Trophoblast cell (in vitro differentiated cells and primary cell): Measurements from ENCODE around the gene ADAM19.

Experiments used
- DNase-seq, 2 donors: peaks; one replicate each; pipeline ENCODE4 v3.0.0-alpha.2; 2016
- H2AFZ ChIP-seq: 2 replicates; pipeline ENCODE4 v1.6.1; 2013; ENCODE audit warnings: low read length, moderate library complexity, mild to moderate bottlenecking; ENCODE audit not compliant: insufficient read depth, poor library complexity
- H2AK5ac ChIP-seq: 2 replicates; pipeline ENCODE4 v1.6.1; 2013; ENCODE audit warnings: mild to moderate bottlenecking, low read length
- H2BK120ac ChIP-seq: 2 replicates; pipeline ENCODE4 v1.6.1; 2013; ENCODE audit warnings: low read length, mild to moderate bottlenecking, moderate library complexity; ENCODE audit not compliant: insufficient read depth, poor library complexity
- H2BK12ac ChIP-seq: 2 replicates; pipeline ENCODE4 v1.6.1; 2013; ENCODE audit warnings: mild to moderate bottlenecking, low read length, moderate library complexity
- H2BK5ac ChIP-seq: 2 replicates; pipeline ENCODE4 v1.6.1; 2013; ENCODE audit warnings: low read length, low read depth, moderate library complexity, mild to moderate bottlenecking; ENCODE audit not compliant: poor library complexity
- H3K14ac ChIP-seq: 2 replicates; pipeline ENCODE4 v1.6.1; 2013; ENCODE audit warnings: mild to moderate bottlenecking, low read length
- H3K18ac ChIP-seq: 2 replicates; pipeline ENCODE4 v1.6.1; 2013; ENCODE audit warnings: mild to moderate bottlenecking, low read length
- H3K23ac ChIP-seq: 2 replicates; pipeline ENCODE4 v1.6.1; 2013; ENCODE audit warnings: low read length
- H3K27ac ChIP-seq: 2 replicates; pipeline ENCODE4 v1.5.1; 2013; ENCODE audit warnings: low read depth, mild to moderate bottlenecking, inconsistent platforms, low read length, moderate library complexity
- H3K27me3 ChIP-seq: 2 replicates; pipeline ENCODE4 v1.6.1; 2013; ENCODE audit warnings: inconsistent platforms, mild to moderate bottlenecking, low read length, moderate library complexity; ENCODE audit not compliant: insufficient read depth
- H3K36me3 ChIP-seq, 2 experiments: 1 replicate in 1 of 2; 2 replicates in 1 of 2; pipeline ENCODE4 v1.6.1; 2013; ENCODE audit warnings: low read length in 2 of 2, mild to moderate bottlenecking in 2 of 2, moderate library complexity in 1 of 2; ENCODE audit not compliant: insufficient read depth in 2 of 2, control insufficient read depth in 1 of 2
- H3K4ac ChIP-seq: 2 replicates; pipeline ENCODE4 v1.6.1; 2013; ENCODE audit warnings: low read depth, mild to moderate bottlenecking, low read length, moderate library complexity
- H3K4me1 ChIP-seq, 2 experiments: 1 replicate in 1 of 2; 2 replicates in 1 of 2; pipeline ENCODE4 v1.6.1; 2013; ENCODE audit warnings: low read length in 2 of 2, mild to moderate bottlenecking in 2 of 2, moderate library complexity in 1 of 2; ENCODE audit not compliant: insufficient read depth in 2 of 2, control insufficient read depth in 1 of 2
- H3K4me2 ChIP-seq: 2 replicates; pipeline ENCODE4 v1.6.1; 2013; ENCODE audit warnings: inconsistent platforms, mild to moderate bottlenecking, low read length, moderate library complexity
- H3K4me3 ChIP-seq: 2 replicates; pipeline ENCODE4 v1.5.1; 2013; ENCODE audit warnings: mild to moderate bottlenecking, low read depth, low read length, inconsistent platforms
- H3K79me1 ChIP-seq: one replicate; pipeline ENCODE4 v1.6.1; 2013; ENCODE audit warnings: low read length
- H3K79me2 ChIP-seq: 2 replicates; pipeline ENCODE4 v1.6.1; 2013; ENCODE audit warnings: low read length, mild to moderate bottlenecking; ENCODE audit not compliant: control insufficient read depth, insufficient read depth, poor library complexity
- H3K9ac ChIP-seq: 2 replicates; pipeline ENCODE4 v1.6.1; 2013; ENCODE audit warnings: mild to moderate bottlenecking, low read length
- H3K9me3 ChIP-seq: 2 replicates; pipeline ENCODE4 v1.6.1; 2013; ENCODE audit warnings: low read depth, mild to moderate bottlenecking, control low read depth, inconsistent platforms, low read length; ENCODE audit not compliant: insufficient read depth
- H4K12ac ChIP-seq: 2 replicates; pipeline ENCODE4 v1.6.1; 2013; ENCODE audit warnings: low read depth, mild to moderate bottlenecking, low read length, moderate library complexity
- H4K8ac ChIP-seq: 2 replicates; pipeline ENCODE4 v1.6.1; 2013; ENCODE audit warnings: low read depth, mild to moderate bottlenecking, low read length, moderate library complexity
- H4K91ac ChIP-seq: one replicate; pipeline ENCODE4 v1.6.1; 2013; ENCODE audit warnings: low read depth, mild to moderate bottlenecking, low read length, moderate library complexity
- WGBS: extraction: QIAGEN DNeasy Blood & Tissue Kit; methylation state at CpG from one replicate; pipeline ENCODE4 v1.1.7; 2013; ENCODE audit warnings: missing lambda C conversion rate; ENCODE audit not compliant: insufficient read length, insufficient coverage; ENCODE audit errors: extremely low coverage; 5-methylcytosine and 5-hydroxymethylcytosine counted together

Gene ADAM19

DNA sequence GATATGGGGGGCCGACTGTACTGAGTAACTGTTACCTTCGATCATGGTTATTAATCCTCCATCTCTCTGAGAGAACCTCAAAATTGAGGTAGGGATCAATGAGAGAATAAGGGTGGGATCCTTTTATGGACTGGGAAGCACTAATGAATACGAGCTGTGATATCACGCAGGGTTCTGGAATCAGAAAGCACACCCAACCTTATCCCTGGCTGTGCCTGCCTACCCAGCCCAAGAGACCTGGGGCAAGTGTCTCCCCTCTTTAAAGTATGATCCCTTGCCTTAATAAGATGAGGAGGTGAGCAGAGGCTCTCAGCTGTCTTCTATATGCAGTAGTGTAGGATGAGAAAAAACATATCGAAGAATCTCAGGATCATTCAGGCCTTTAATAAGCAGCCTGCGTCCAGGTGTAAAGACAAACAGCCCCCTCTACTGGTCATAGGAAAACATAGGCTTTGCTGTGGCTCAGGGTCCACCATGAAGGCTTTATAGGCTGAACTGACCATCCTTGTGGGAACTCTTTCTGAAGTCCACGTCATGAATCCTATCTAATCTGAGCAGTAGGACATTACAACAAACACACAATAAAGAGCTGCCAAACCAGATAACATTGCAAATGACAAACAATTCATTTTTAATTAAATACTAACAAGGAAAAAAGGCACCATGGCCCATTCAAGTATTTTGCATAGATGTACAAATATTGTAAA lies 98.7 kb downstream of the ADAM19 start:
- no peaks in the 10 kb centered on the region for H3K79me2 ChIP-seq
- no peak overlapping the region for H4K8ac ChIP-seq
- WGBS: no CpG with 5 or more reads among the region's 7 CpGs
- H2BK5ac ChIP-seq: no peak overlapping the region
- DNase-seq: peak; percentile 47 to 81
- H3K36me3 ChIP-seq: peaks cover 49 to 78% of the 10 kb centered on the region in 2 experiments
- H3K9me3 ChIP-seq: peaks cover 4% of the 10 kb centered on the region
- no peak overlapping the region for H3K14ac ChIP-seq
- H4K91ac ChIP-seq: no peak overlapping the region
- no peaks in the 10 kb centered on the region for H3K79me1 ChIP-seq
- peaks cover 0 to 5% of the 10 kb centered on the region in 2 experiments for H3K4me1 ChIP-seq
- H2BK12ac ChIP-seq: no peak overlapping the region
- H3K4me2 ChIP-seq: no peak overlapping the region
- no peak overlapping the region for H4K12ac ChIP-seq
- H2AFZ ChIP-seq: no peak overlapping the region
- no peak overlapping the region for H3K4me3 ChIP-seq
- H3K18ac ChIP-seq: no peak overlapping the region
- H3K9ac ChIP-seq: no peak overlapping the region
- H2BK120ac ChIP-seq: no peak overlapping the region
- H3K4ac ChIP-seq: no peak overlapping the region
- H3K27ac ChIP-seq: no peak overlapping the region
- no peak overlapping the region for H2AK5ac ChIP-seq
- no peak overlapping the region for H3K23ac ChIP-seq
- H3K27me3 ChIP-seq: no peaks in the 10 kb centered on the region

DNA sequence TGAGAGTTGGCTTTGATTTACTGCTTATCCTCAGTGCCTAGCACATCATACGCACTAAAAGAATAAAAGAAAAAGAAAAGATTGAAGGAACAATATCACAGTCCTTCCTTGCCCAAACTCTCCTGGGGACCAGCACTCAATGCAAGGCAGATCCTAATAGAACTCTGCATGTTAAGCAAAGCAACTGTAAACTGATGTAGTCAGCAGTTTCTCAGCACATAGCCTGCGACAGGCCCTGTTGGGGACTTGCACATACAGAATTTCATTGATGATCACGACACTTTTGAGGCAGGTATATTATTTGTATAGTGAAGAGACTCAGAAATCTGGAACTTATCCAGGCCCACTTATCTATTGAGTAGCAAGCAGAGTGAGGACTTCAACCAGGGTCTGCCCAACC lies 100.1 kb downstream of the ADAM19 start:
- WGBS: no CpG with 5 or more reads among the region's 3 CpGs
- peaks cover 0 to 5% of the 10 kb centered on the region in 2 experiments for H3K4me1 ChIP-seq
- H2BK5ac ChIP-seq: no peak overlapping the region
- no peak overlapping the region for H3K4me3 ChIP-seq
- no peak overlapping the region for H2AFZ ChIP-seq
- no peak overlapping the region for H3K23ac ChIP-seq
- no peaks in the 10 kb centered on the region for H3K79me2 ChIP-seq
- no peaks in the 10 kb centered on the region for H3K79me1 ChIP-seq
- no peak overlapping the region for H3K18ac ChIP-seq
- no peak overlapping the region for H3K27ac ChIP-seq
- H2BK12ac ChIP-seq: no peak overlapping the region
- no peak for DNase-seq
- peaks cover 4% of the 10 kb centered on the region for H3K9me3 ChIP-seq
- H3K14ac ChIP-seq: no peak overlapping the region
- H3K4ac ChIP-seq: no peak overlapping the region
- no peak overlapping the region for H4K8ac ChIP-seq
- no peak overlapping the region for H2AK5ac ChIP-seq
- no peak overlapping the region for H4K12ac ChIP-seq
- no peak overlapping the region for H4K91ac ChIP-seq
- no peaks in the 10 kb centered on the region for H3K27me3 ChIP-seq
- peak overlapping the region; percentile 13 for H2BK120ac ChIP-seq
- peaks cover 37 to 67% of the 10 kb centered on the region in 2 experiments for H3K36me3 ChIP-seq
- no peak overlapping the region for H3K4me2 ChIP-seq
- no peak overlapping the region for H3K9ac ChIP-seq

DNA sequence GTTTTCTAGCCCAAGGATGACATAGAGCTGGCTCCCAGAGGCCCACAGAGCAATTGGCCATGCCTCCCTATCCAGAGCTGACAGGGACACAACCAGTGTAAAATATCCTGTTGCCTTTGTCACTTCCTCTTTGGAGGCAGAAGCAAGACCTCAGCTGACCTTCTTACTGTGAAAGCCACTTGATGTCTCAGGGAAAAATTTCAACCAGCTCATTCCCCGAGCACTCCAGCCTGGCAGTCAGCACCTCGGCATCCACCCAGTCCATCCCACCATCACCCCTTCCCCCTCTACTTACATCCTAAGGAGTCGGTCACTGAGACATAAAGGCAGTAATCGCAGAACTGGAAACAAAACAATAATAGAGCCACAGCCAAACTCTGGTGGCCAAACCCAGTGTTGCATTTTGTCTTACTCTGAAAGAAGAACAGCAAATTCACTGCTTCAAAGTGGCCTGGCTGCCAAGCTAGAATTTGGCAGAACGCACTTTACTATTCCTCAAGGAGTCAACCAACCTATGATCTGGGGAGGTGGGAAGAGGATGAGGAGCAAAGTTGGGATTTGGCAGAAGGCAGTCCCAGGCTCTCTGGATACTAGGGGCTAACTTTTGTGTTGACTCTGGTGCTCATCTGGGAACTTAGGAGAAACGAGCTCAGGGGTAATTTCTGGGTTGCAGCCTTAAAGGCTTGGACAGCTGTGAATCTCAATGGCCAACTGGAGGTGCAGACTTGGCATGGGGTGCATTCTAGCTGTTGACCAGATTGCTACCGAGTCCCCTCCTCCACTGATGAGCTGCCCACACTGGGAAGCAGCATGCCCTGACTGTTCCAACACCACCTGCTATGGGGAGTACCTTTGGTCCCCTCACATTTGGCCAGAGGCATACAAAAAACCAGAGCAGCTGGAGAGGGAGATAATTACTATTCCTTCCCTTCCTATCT lies 101.9 kb downstream of the ADAM19 start:
- no peak overlapping the region for H3K27ac ChIP-seq
- H3K14ac ChIP-seq: no peak overlapping the region
- peak; percentile 68 to 70 for DNase-seq
- H3K79me1 ChIP-seq: no peaks in the 10 kb centered on the region
- H2BK5ac ChIP-seq: no peak overlapping the region
- H3K4ac ChIP-seq: no peak overlapping the region
- H2BK12ac ChIP-seq: no peak overlapping the region
- H3K4me1 ChIP-seq: peaks cover 0 to 5% of the 10 kb centered on the region in 2 experiments
- H3K4me2 ChIP-seq: no peak overlapping the region
- H2BK120ac ChIP-seq: no peak overlapping the region
- H3K4me3 ChIP-seq: no peak overlapping the region
- peaks cover 20 to 52% of the 10 kb centered on the region in 2 experiments for H3K36me3 ChIP-seq
- no peak overlapping the region for H2AFZ ChIP-seq
- no peak overlapping the region for H4K12ac ChIP-seq
- no peak overlapping the region for H4K8ac ChIP-seq
- H3K23ac ChIP-seq: no peak overlapping the region
- H3K9ac ChIP-seq: no peak overlapping the region
- peaks cover 4% of the 10 kb centered on the region for H3K9me3 ChIP-seq
- H3K18ac ChIP-seq: no peak overlapping the region
- H3K27me3 ChIP-seq: no peaks in the 10 kb centered on the region
- no CpG with 5 or more reads among the region's 7 CpGs for WGBS
- no peak overlapping the region for H2AK5ac ChIP-seq
- H3K79me2 ChIP-seq: no peaks in the 10 kb centered on the region
- H4K91ac ChIP-seq: no peak overlapping the region

DNA sequence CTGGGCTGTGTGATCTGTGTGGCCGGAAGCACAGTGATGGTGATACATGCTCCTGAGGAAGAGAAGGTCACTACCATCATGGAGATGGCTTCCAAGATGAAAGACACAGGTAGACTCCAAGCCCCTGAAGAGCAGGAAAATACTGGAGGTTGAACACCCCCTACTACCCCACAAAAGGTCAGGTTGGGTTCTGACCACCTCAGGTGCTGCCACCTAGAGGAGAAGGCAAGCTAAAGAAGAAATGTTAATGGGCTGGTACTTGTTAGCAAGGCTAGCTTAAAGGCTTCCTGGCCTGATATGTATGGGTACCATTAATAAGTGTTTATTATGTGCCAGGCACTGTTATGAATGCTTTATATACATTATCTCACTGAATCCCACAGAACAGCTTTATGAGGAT lies 103.9 kb downstream of the ADAM19 start:
- Histone ChIP-seq H4K91ac (no peak overlapping the region), H2AFZ (no peak overlapping the region)
- no CpG with 5 or more reads among the region's 1 CpG for WGBS

More for the DNA sequence above, 103.9 kb downstream of the ADAM19 start:
- DNase-seq: peak in 1 of 2 donors; percentile 69
- Histone ChIP-seq H3K36me3 (peaks cover 15 to 41% of the 10 kb centered on the region in 2 experiments), H2AK5ac (no peak overlapping the region), H4K8ac (no peak overlapping the region), H3K9me3 (peaks cover 4% of the 10 kb centered on the region), H2BK12ac (peak overlapping the region; percentile 67), H4K12ac (no peak overlapping the region), H2BK5ac (no peak overlapping the region), H3K79me1 (no peaks in the 10 kb centered on the region), H3K79me2 (no peaks in the 10 kb centered on the region), H3K4ac (no peak overlapping the region), H3K27me3 (no peaks in the 10 kb centered on the region), H3K14ac (no peak overlapping the region), H3K23ac (no peak overlapping the region), H3K9ac (no peak overlapping the region), H3K4me2 (no peak overlapping the region), H3K4me1 (peaks cover 0 to 5% of the 10 kb centered on the region in 2 experiments), H2BK120ac (no peak overlapping the region), H3K4me3 (no peak overlapping the region), H3K27ac (no peak overlapping the region), H3K18ac (no peak overlapping the region)
